HCT116 (cell line): ENCODE data around the gene TLN1. TPM values are rescaled to one million over a fixed set of nuclear protein-coding genes. Genes with fewer than 3 reads are reported as not detected.
A peak's percentile ranks its signal among the peaks of the same experiment; 100 is the strongest.

Source experiments
- ATAC-seq: fragments of 200-7000 bp; cut with Tn5 transposase; 2 replicates; pipeline ENCODE4 v1.9.1; 2020; ENCODE audit warnings: mild to moderate bottlenecking, moderate library complexity
- BruUV-seq: library from RNA; stranded (reverse); fragments of 400-500 nt; replicated peaks from 2 replicates; lab custom pipeline; 2021; lab: Mats Ljungman, UMichigan
- CTCF ChIA-PET: fragments of 300-600 bp; sonication (Branson Sonifier 250); formaldehyde crosslinking; loops from one replicate; lab custom pipeline; 2021; ENCODE audit warnings: antibody characterized with exemption; lab: Charles Lee
- POLR2A ChIA-PET: fragments of 300-600, 350-600 bp; sonication (Branson Sonifier 250); formaldehyde crosslinking; loops from one replicate; lab custom pipeline; 2021; ENCODE audit warnings: antibody characterized with exemption; lab: Charles Lee
- RAD21 ChIA-PET, 2 experiments: fragments of 300-600 bp; sonication (Branson Sonifier 250); formaldehyde crosslinking; loops; one replicate each; lab custom pipeline; 2023; ENCODE audit warnings: low total read pairs in 2 of 2; ENCODE audit not compliant: uncharacterized antibody in 2 of 2, unreplicated experiment in 2 of 2, low non-redundant PET in 1 of 2; lab: Charles Lee
- DNase-seq: peaks from one replicate; pipeline ENCODE4 v3.0.0-alpha.2; 2010; ENCODE audit warnings: low read depth, low spot score
- H2AFZ ChIP-seq: fragments of 200-600 bp; shearing (Covaris generic), sonication (generic); 2 replicates; pipeline ENCODE4 v1.6.1; 2017; ENCODE audit warnings: low read depth, mixed run types, mixed read lengths, antibody characterized with exemption, low read length; ENCODE audit not compliant: poor library complexity, severe bottlenecking
- H3K27ac ChIP-seq: 2 replicates; pipeline ENCODE4 v1.5.1; 2012; ENCODE audit warnings: low read depth, low read length
- H3K27me3 ChIP-seq: fragments of 200-600 bp; sonication (generic); 2 replicates; pipeline ENCODE4 v1.6.1; 2016; ENCODE audit warnings: mixed run types, low read length, mixed read lengths; ENCODE audit not compliant: insufficient read depth
- H3K36me3 ChIP-seq, 2 experiments: fragments of 200-500 bp in 1 of 2; fragments of 200-600 bp in 1 of 2; sonication (Bioruptor generic) in 1 of 2; sonication (generic) in 1 of 2; 2 replicates each; pipeline versions ENCODE4 v1.5.1 to v1.6.1; 2014 to 2016; ENCODE audit warnings: low read length in 2 of 2, inconsistent platforms in 1 of 2, mixed read lengths in 1 of 2, mixed run types in 1 of 2; ENCODE audit not compliant: insufficient read depth in 2 of 2, control insufficient read depth in 1 of 2
- H3K4me1 ChIP-seq, 2 experiments: fragments of 200-600 bp in 1 of 2; sonication (generic) in 1 of 2; 2 replicates each; pipeline versions ENCODE4 v1.5.1 to v1.6.1; 2012 to 2017; ENCODE audit warnings: low read length in 2 of 2, inconsistent platforms in 1 of 2, mild to moderate bottlenecking in 1 of 2, mixed read lengths in 1 of 2, mixed run types in 1 of 2, moderate library complexity in 1 of 2; ENCODE audit not compliant: insufficient read depth in 2 of 2, control insufficient read depth in 1 of 2
- H3K4me2 ChIP-seq: fragments of 200-600 bp; sonication (generic); 2 replicates; pipeline ENCODE4 v1.6.1; 2017; ENCODE audit warnings: mixed run types, low read length, mixed read lengths
- H3K4me3 ChIP-seq, 2 experiments: fragments of 200-600 bp in 1 of 2; sonication (generic) in 1 of 2; replicated peaks in 1 of 2; 2 replicates each; pipeline ENCODE4 v1.5.1; 2011 to 2016; ENCODE audit warnings: low read length in 2 of 2, control low read depth in 1 of 2, low read depth in 1 of 2, mild to moderate bottlenecking in 1 of 2, mixed read lengths in 1 of 2, mixed run types in 1 of 2
- H3K79me2 ChIP-seq: fragments of 200-600 bp; sonication (generic); 2 replicates; pipeline ENCODE4 v1.6.1; 2017; ENCODE audit warnings: mild to moderate bottlenecking, mixed run types, low read length, moderate library complexity, mixed read lengths; ENCODE audit not compliant: insufficient read depth
- H3K9ac ChIP-seq: fragments of 200-600 bp; sonication (generic); 2 replicates; pipeline ENCODE4 v1.6.1; 2016; ENCODE audit warnings: low read length, mixed read lengths
- H3K9me2 ChIP-seq: fragments of 200-600 bp; sonication (generic), shearing (Covaris generic); 2 replicates; pipeline ENCODE4 v1.6.1; 2017; ENCODE audit warnings: mixed run types, mild to moderate bottlenecking, moderate library complexity; ENCODE audit not compliant: insufficient read depth
- H3K9me3 ChIP-seq, 2 experiments: fragments of 200-500 bp in 1 of 2; fragments of 200-600 bp in 1 of 2; sonication (Bioruptor generic) in 1 of 2; sonication (generic) in 1 of 2; 2 replicates each; pipeline ENCODE4 v1.6.1; 2014 to 2017; ENCODE audit warnings: low read length in 2 of 2, mixed read lengths in 2 of 2, inconsistent platforms in 1 of 2, low read depth in 1 of 2, mild to moderate bottlenecking in 1 of 2, mixed run types in 1 of 2, moderate library complexity in 1 of 2; ENCODE audit not compliant: control insufficient read depth in 1 of 2, insufficient read depth in 1 of 2
- H4K20me1 ChIP-seq: fragments of 200-600 bp; sonication (generic), shearing (Covaris generic); 2 replicates; pipeline ENCODE4 v1.6.1; 2017; ENCODE audit warnings: mixed run types, mild to moderate bottlenecking, moderate library complexity; ENCODE audit not compliant: insufficient read depth
- CBX3 ChIP-seq: IDR thresholded peaks from 2 replicates; pipeline ENCODE4 v1.6.1; 2012; ENCODE audit warnings: low read depth
- CEBPB ChIP-seq: IDR thresholded peaks from 2 replicates; pipeline ENCODE4 v1.6.1; 2012; ENCODE audit warnings: low read depth
- EGR1 ChIP-seq: IDR thresholded peaks from 2 replicates; pipeline ENCODE4 v1.6.1; 2012; ENCODE audit warnings: low read depth
- ELF1 ChIP-seq: IDR thresholded peaks from 2 replicates; pipeline ENCODE4 v1.6.1; 2012; ENCODE audit warnings: low read depth, borderline replicate concordance
- EZH2 ChIP-seq: fragments of 200-600 bp; sonication (generic); IDR thresholded peaks from 2 replicates; pipeline ENCODE4 v1.6.1; 2017; ENCODE audit warnings: antibody characterized with exemption, mixed run types
- FOSL1 ChIP-seq: IDR thresholded peaks from 2 replicates; pipeline ENCODE4 v1.6.1; 2012; ENCODE audit warnings: low read depth
- JUND ChIP-seq: IDR thresholded peaks from 2 replicates; pipeline ENCODE4 v1.6.1; 2012
- POLR2AphosphoS5 ChIP-seq: IDR thresholded peaks from 2 replicates; pipeline ENCODE4 v1.6.1; 2011; ENCODE audit warnings: mild to moderate bottlenecking, low read depth, low read length, moderate library complexity
- RAD21 ChIP-seq: IDR thresholded peaks from 2 replicates; pipeline ENCODE4 v1.6.1; 2012; ENCODE audit warnings: low read depth, mild to moderate bottlenecking
- SRF ChIP-seq: IDR thresholded peaks from 2 replicates; pipeline ENCODE4 v1.6.1; 2012; ENCODE audit warnings: low read depth
- TCF7L2 ChIP-seq: IDR thresholded peaks from 2 replicates; pipeline ENCODE4 v1.7.0; 2011; ENCODE audit warnings: borderline replicate concordance, inconsistent platforms; ENCODE audit not compliant: insufficient read depth, insufficient read length; ENCODE audit errors: extremely low read depth
- YY1 ChIP-seq: IDR thresholded peaks from 2 replicates; pipeline ENCODE4 v1.6.1; 2011; ENCODE audit warnings: low read length, low read depth, moderate library complexity, mild to moderate bottlenecking; ENCODE audit not compliant: insufficient replicate concordance; ENCODE audit errors: extremely low read depth
- ZFX ChIP-seq: fragments of 450-650 bp; IDR thresholded peaks from 2 replicates; pipeline ENCODE4 v1.6.1; 2017
- intact Hi-C: fragments of 100-400 bp; cut with micrococcal nuclease; formaldehyde crosslinking; loops from 2 replicates; pipeline ENCODE4 v1.10.0; 2022
- total RNA-seq: library from RNA; stranded (reverse); gene quantifications from one replicate; pipeline ENCODE4 v1.2.1, GENCODE V29; 2021; ENCODE audit not compliant: unreplicated experiment
- TF ChIP-seq, protein P1 (sequence below): IDR thresholded peaks from 2 replicates; pipeline ENCODE4 v1.6.1; 2012
- TF ChIP-seq, protein P2 (sequence below): IDR thresholded peaks from 2 replicates; pipeline ENCODE4 v1.6.1; 2012

TLN1 gene
- total RNA-seq, 1 experiment from 2014 or later: 144 TPM

DNA sequence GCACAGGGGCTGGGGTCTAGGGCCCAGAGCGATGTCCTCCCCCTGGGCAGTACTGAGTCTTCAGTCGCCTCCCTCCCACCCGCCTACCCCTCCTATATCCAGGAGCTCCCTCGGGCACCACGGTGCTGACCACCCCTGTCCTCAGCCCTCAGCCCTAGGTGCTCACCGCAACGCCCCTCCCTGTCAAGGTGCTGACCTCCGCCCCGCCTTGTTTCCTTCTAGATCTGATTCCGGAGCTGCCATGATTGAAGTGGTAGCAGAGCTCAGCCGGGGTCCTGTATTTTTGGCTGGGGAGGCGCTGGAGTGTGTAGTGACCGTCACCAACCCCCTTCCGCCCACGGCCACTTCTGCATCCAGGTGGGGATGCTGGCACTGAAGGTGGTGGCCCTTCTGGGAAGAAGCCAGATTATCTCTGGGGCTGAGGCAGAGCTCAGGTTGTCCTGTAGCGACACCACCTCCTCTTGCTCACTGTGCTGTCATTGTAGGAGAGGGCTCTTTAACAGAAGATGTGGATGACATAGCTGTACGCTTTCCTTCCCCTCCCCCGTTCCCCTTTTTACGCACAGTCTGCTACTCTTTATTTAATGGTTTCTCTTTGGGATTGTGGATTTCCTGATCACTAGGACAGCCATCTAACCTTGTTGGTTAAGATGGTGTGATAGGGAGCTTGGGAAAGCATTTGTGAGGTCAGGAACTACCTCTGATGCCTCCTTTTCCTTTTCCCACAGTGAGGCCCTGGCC is 17.7 kb upstream of the TLN1 start:
- TF ChIP-seq JUND (no peak), RAD21 (no peak), YY1 (peak; percentile 90), ZFX (peak; percentile 6; the same call in 1 of the 2 replicates)
- ATAC-seq (peak; percentile 54), DNase-seq (no peak)
- ChIA-PET CTCF (interaction anchor here (1.0 to 2.7 kb wide), 4 partner anchors 13 to 274 kb away, joined by 3 to 15 read pairs (median 3); partner anchors contain the start of genes CREB3 and TLN1), RAD21 (interaction anchor here in 1 of 2 experiments (0.5 kb wide), 1 partner anchor 62 kb away, joined by 5 read pairs; no protein-coding TSS in a partner anchor), POLR2A (interaction anchor here (1.7 to 2.5 kb wide), 2 partner anchors 9 to 17 kb away, joined by 5 to 23 read pairs; partner anchors contain the start of genes CREB3 and TLN1)
- Histone ChIP-seq H2AFZ (no peak overlapping the region), H3K4me1 (peaks cover 21 to 25% of the 10 kb centered on the region in 2 experiments), H3K27ac (peak overlapping the region; percentile 98), H3K79me2 (peaks cover 55% of the 10 kb centered on the region), H3K36me3 (peaks cover 24 to 29% of the 10 kb centered on the region in 2 experiments; a peak in 3 of 4 replicates), H3K9me3 (no peaks in the 10 kb centered on the region), H3K9me2 (no peaks in the 10 kb centered on the region), H3K4me2 (peak overlapping the region; percentile 96), H3K9ac (peak overlapping the region; percentile 88), H3K4me3 (peak overlapping the region; percentile 89 to 92), H4K20me1 (peaks cover 7% of the 10 kb centered on the region; the same call in 1 of the 2 replicates), H3K27me3 (no peaks in the 10 kb centered on the region)
- BruUV-seq: no TSS peak
- intact Hi-C loops: loop anchor here (1.0 to 2.0 kb wide), 2 partner anchors 17 to 63 kb away; partner anchors contain the start of genes CREB3, SPAG8 and TLN1

DNA sequence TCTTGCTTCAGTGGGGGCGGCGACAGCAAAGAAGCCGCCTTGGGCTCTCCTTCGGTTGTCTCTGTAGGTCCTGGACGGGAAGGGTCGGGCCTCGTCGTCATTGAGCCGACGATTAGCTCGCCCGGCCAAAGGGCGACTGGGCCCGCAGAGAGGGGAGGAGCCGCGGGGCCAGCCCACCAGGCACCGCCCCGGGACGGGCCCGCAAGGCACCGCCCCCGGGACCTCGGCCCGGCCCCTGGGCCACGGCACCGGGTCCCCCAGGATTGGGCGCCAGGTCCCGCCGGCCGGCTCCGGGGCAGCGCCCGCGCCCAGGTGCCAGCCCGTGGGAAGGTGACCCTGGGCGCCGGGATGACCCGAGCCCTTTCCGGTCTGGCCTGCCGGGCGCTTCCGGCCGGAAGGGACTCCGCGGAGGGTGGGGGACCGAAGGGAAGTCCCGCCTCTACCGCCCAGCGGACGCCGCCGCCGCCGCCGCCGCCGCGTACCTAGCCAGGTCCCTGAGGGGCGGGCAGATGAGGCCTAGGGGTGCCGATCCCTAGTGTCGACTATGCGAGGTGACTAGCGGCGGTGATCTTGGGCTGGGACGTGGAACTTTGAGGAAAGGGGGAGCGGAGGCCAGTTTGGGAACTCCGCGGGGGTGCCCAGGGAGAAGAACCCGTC is 17.0 kb upstream of the TLN1 start, which contains the start of the genes GBA2 and RGP1:
Gene GBA2, minus strand, starts transcription at position 371 of the 657 bp plus-strand sequence. CDS start 524 bp downstream, outside the sequence.
Gene RGP1, plus strand, starts transcription at position 430 of the 657 bp plus-strand sequence. CDS start 469 bp downstream, outside the sequence.
- Histone ChIP-seq H3K4me2 (peak within 1 kb of the TSS; percentile 96), H3K27ac (peak within 1 kb of the TSS; percentile 98), H3K4me1 (peaks cover 21 to 25% of the 10 kb centered on the region in 2 experiments), H3K9ac (peak within 1 kb of the TSS; percentile 88), H3K36me3 (peaks cover 31 to 35% of the 10 kb centered on the region in 2 experiments; a peak in 3 of 4 replicates), H3K9me3 (no peaks in the 10 kb centered on the region), H3K9me2 (no peaks in the 10 kb centered on the region), H4K20me1 (peaks cover 7% of the 10 kb centered on the region; the same call in 1 of the 2 replicates), H3K4me3 (peak within 1 kb of the TSS; percentile 89 to 92), H2AFZ (no peak within 1 kb of the TSS), H3K27me3 (no peaks in the 10 kb centered on the region), H3K79me2 (peaks cover 62% of the 10 kb centered on the region)
- ChIA-PET POLR2A (interaction anchor here (1.7 to 2.5 kb wide), 2 partner anchors 10 to 16 kb away, joined by 5 to 23 read pairs; partner anchors contain the start of genes CREB3 and TLN1), CTCF (interaction anchor here (1.0 to 2.7 kb wide), 6 partner anchors 12 to 274 kb away, joined by 3 to 15 read pairs (median 3); partner anchors contain the start of genes CREB3 and TLN1), RAD21 (interaction anchor here in 1 of 2 experiments (0.5 kb wide), 1 partner anchor 61 kb away, joined by 5 read pairs; no protein-coding TSS in a partner anchor)
- peak; percentile 42 for DNase-seq
- TF ChIP-seq POLR2AphosphoS5 (peak; percentile 67; the same call in 1 of the 2 replicates), RAD21 (no peak), ZFX (peak; percentile 74), EGR1 (no peak), CEBPB (no peak), ELF1 (no peak), FOSL1 (no peak), EZH2 (no peak), CBX3 (no peak), TCF7L2 (no peak), SRF (no peak)
- TF ChIP-seq, protein P1, sequence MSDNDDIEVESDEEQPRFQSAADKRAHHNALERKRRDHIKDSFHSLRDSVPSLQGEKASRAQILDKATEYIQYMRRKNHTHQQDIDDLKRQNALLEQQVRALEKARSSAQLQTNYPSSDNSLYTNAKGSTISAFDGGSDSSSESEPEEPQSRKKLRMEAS: no peak
- TF ChIP-seq, protein P2, sequence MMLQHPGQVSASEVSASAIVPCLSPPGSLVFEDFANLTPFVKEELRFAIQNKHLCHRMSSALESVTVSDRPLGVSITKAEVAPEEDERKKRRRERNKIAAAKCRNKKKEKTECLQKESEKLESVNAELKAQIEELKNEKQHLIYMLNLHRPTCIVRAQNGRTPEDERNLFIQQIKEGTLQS: no peak
- peak; percentile 87 for ATAC-seq
- no TSS peak for BruUV-seq
- intact Hi-C loops: loop anchor here (1.0 kb wide), 1 partner anchor 17 kb away; the partner anchor contains the start of genes CREB3 and TLN1
